Mucosa of stomach (tissue), 1 donor: ENCODE measurements around the gene AGMO.

Source experiments
- H3K27me3 ChIP-seq: one replicate; pipeline ENCODE4 v1.7.0; 2013; ENCODE audit warnings: mild to moderate bottlenecking, low read length; ENCODE audit not compliant: control insufficient read depth, insufficient read depth
- H3K36me3 ChIP-seq: one replicate; pipeline ENCODE4 v1.7.0; 2013; ENCODE audit warnings: low read length; ENCODE audit not compliant: control insufficient read depth, insufficient read depth
- H3K4me1 ChIP-seq: one replicate; pipeline ENCODE4 v1.7.0; 2013; ENCODE audit warnings: mild to moderate bottlenecking, low read length; ENCODE audit not compliant: control insufficient read depth, insufficient read depth
- H3K4me3 ChIP-seq: one replicate; pipeline ENCODE4 v1.7.0; 2013; ENCODE audit warnings: low read length
- H3K9ac ChIP-seq: one replicate; pipeline ENCODE4 v1.7.0; 2013; ENCODE audit warnings: mild to moderate bottlenecking, low read length, moderate library complexity
- H3K9me3 ChIP-seq: one replicate; pipeline ENCODE4 v1.7.0; 2013; ENCODE audit warnings: mild to moderate bottlenecking, low read length, moderate library complexity; ENCODE audit not compliant: control insufficient read depth
- donor health status: Pancreatic carcinoma.

Gene AGMO

DNA sequence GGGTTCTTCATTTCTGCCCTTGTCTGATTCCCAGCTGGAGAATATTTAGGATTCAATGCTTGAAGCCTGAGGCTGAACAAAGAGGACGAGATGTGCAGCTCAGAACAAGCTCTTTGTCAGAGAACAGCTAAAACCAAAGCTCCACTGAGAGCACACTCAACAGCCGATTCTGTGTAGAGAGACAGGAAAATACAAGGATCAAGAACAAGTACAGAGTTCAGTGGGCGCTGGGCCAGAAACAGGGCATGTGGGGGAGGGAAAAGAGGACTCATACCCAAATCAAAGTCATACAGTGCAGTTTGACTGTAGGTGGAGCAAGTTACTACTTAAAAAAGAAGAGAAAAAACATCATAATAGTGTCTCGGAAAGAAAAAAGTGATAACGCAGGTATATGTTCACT, at the start of gene AGMO:
AGMO (minus strand) TSS at position 181 of the 400 bp plus-strand sequence.
- H3K27me3 ChIP-seq = no peaks in the 10 kb centered on the region
- H3K9me3 ChIP-seq = no peaks in the 10 kb centered on the region
- peak within 1 kb of the TSS; percentile 33 for H3K4me3 ChIP-seq
- H3K36me3 ChIP-seq = no peaks in the 10 kb centered on the region
- no peaks in the 10 kb centered on the region for H3K4me1 ChIP-seq
- peak within 1 kb of the TSS; percentile 50 for H3K9ac ChIP-seq

DNA sequence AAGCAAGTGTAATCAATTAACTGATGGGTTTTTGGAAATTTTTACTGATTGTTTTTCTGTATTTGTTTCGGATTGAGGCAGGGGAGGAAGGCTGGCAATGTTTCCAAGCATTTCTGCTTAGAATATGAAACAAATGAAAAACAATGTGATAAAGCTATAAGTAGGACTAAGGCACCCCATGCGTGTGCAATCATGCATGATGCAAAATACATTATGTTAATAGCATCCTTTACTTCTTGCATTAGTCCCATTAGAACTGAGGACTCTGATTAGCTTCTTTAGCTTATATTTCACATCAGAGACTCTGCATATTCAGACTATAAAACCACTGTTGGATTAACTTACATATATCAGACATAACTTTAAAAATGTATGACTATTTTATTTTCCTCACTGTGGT, 48.7 kb upstream of the AGMO start:
- Histone ChIP-seq H3K4me3 (no peak overlapping the region), H3K9me3 (no peaks in the 10 kb centered on the region), H3K36me3 (no peaks in the 10 kb centered on the region), H3K27me3 (no peaks in the 10 kb centered on the region), H3K4me1 (no peaks in the 10 kb centered on the region), H3K9ac (no peak overlapping the region)

DNA sequence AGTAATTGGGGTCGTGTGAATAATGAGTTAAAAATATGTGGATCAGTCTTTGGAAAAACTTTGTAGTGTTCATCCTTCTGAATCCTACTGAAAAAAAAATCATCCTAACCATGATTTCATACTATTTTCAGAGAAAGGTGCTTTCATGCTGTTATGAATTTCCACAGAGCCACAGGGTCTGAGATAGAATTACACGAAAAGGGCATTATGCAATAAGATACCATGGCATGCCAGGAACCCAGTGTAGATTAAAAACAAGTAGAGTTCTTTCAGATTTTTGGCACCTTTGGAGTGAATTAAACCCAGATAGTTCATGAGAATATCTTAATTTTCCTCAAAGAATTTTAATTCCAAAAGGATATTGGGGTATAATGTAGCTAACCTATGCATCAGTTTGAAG, 47.5 kb upstream of the AGMO start:
- H3K9me3 ChIP-seq = no peaks in the 10 kb centered on the region
- H3K36me3 ChIP-seq = no peaks in the 10 kb centered on the region
- no peaks in the 10 kb centered on the region for H3K4me1 ChIP-seq
- H3K9ac ChIP-seq = no peak overlapping the region
- H3K27me3 ChIP-seq = no peaks in the 10 kb centered on the region
- no peak overlapping the region for H3K4me3 ChIP-seq

DNA sequence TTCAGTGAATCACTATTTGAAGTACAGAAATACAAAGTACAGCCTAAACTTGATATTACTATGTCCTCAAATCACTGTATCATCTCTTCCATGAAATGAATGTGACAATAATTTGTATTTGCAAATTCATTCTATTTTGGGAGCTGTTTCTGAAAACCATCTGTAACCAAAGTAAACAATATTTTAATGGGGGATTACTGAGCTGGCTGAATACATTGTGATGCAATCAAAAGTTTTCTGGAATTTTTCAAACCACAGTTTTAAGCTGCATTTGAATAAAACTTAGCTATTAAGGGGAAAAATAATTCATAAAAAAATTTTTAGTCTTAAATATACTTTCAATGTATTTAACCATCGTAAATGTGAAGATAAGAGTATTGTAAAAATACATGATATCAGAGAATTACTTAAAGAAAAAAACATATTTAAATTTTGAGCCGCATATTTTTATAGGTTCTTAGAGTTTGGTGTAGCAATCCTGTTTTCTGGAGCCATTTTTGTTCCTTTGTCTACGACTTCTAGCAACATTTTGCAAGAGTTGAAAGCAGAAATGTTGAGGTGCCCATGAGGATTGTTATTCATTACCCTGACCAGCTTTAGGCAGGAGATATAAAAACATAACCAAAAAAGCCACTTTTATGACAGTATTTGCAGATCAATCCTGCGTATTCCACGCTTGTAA, 45.9 kb upstream of the AGMO start:
- Histone ChIP-seq H3K9me3 (no peaks in the 10 kb centered on the region), H3K4me1 (no peaks in the 10 kb centered on the region), H3K9ac (no peak overlapping the region), H3K27me3 (no peaks in the 10 kb centered on the region), H3K4me3 (no peak overlapping the region), H3K36me3 (no peaks in the 10 kb centered on the region)

DNA sequence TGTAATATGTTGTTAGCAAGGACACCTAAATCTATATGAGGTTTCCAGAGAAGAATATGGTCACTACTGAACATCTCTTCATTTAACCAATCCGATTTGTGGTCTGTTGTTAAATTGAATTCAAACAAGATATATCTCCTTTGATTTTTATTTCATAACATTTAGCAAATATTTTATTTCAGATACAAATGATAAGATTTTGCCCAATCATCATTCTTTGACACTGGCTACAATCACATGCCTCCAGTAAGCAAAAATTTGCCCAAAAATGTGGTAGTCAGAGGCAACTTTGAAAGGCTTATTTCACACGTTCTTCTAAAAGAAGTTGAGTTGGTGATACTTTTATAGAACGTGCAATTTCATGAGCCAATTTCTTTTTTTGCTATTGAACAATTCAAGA, 44.7 kb upstream of the AGMO start:
- H3K4me1 ChIP-seq = no peaks in the 10 kb centered on the region
- no peak overlapping the region for H3K9ac ChIP-seq
- no peaks in the 10 kb centered on the region for H3K36me3 ChIP-seq
- no peak overlapping the region for H3K4me3 ChIP-seq
- no peaks in the 10 kb centered on the region for H3K27me3 ChIP-seq
- H3K9me3 ChIP-seq = no peaks in the 10 kb centered on the region

DNA sequence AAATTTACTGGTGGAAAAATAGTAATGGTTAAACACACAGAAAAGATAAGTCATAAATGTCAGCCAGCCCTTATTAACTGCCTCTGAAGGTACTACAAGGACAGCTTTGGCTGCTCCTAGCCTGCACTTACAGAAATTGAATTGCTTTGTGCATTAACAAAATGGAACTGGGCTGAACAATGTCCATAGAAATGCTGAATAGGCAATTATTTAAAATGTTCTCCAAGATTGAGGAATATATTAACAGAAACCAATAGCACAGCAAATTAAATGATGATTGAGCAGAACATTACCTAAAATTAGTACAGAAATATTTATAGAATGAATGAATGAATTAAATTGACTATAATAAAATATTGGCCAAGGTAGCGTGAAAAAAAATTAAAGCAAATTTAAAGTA, 42.4 kb upstream of the AGMO start:
- Histone ChIP-seq H3K9me3 (no peaks in the 10 kb centered on the region), H3K9ac (no peak overlapping the region), H3K4me1 (no peaks in the 10 kb centered on the region), H3K4me3 (no peak overlapping the region), H3K27me3 (no peaks in the 10 kb centered on the region), H3K36me3 (no peaks in the 10 kb centered on the region)

DNA sequence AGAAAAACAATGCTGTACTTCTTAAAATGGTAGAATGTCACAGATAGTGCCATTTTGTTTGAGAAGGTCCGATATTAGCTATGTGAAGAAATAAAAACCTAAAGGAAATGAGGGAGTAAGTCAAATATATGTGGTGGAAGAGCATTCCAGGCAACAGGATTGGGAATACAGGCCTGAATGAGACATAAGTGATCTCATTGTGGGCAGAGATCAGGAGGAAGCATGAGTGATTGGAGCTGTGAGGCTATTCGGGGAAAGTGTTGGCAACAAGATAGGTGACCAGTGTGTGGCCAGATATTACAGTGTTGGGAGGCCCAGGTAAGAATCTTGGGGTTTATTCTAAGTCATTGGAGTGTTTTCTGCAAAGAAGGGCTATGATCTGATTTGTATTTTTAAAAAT, 41.3 kb upstream of the AGMO start:
- no peak overlapping the region for H3K9ac ChIP-seq
- H3K4me3 ChIP-seq = no peak overlapping the region
- no peaks in the 10 kb centered on the region for H3K9me3 ChIP-seq
- H3K4me1 ChIP-seq = no peaks in the 10 kb centered on the region
- H3K27me3 ChIP-seq = no peaks in the 10 kb centered on the region
- H3K36me3 ChIP-seq = no peaks in the 10 kb centered on the region

DNA sequence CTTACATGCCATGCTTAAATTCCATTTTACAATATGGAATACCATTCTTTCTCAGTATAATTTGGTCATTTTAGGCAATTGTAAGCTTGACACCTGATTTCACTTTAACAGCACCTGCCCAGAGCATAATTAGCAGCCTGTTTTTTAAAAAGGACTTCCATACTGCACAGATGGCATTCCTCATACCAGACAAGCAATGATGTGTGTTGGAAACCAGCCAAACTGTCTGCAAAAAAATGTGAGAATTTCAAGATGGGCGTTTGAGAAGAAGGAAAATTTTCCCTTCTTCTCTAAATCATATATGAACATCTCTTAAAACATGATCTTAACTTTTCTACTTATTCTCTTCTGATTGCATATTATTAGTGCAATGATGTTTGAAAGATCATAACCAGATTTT, 40.4 kb upstream of the AGMO start:
- no peaks in the 10 kb centered on the region for H3K4me1 ChIP-seq
- no peak overlapping the region for H3K9ac ChIP-seq
- H3K27me3 ChIP-seq = no peaks in the 10 kb centered on the region
- H3K9me3 ChIP-seq = no peaks in the 10 kb centered on the region
- no peak overlapping the region for H3K4me3 ChIP-seq
- no peaks in the 10 kb centered on the region for H3K36me3 ChIP-seq

DNA sequence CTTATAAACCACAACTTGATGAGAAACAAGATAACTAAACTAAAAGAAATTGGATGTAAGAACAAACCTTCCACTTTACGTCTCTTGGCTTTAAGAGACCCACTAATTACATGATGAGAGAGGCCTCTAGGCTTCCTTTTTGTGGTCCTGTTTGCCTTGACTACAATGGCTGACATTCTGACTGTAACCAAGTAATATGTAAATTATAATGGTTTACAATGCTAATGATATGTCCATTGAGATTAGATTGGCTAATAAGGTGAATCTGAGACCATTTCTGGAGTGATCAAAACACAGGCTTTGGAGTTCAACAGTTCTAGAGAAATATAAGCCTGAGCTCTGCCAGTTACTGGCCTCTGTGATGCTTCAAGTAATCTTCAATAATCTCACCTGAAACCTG, 39.4 kb upstream of the AGMO start:
- Histone ChIP-seq H3K9me3 (no peaks in the 10 kb centered on the region), H3K36me3 (no peaks in the 10 kb centered on the region), H3K4me3 (no peak overlapping the region), H3K4me1 (no peaks in the 10 kb centered on the region), H3K27me3 (no peaks in the 10 kb centered on the region), H3K9ac (no peak overlapping the region)

DNA sequence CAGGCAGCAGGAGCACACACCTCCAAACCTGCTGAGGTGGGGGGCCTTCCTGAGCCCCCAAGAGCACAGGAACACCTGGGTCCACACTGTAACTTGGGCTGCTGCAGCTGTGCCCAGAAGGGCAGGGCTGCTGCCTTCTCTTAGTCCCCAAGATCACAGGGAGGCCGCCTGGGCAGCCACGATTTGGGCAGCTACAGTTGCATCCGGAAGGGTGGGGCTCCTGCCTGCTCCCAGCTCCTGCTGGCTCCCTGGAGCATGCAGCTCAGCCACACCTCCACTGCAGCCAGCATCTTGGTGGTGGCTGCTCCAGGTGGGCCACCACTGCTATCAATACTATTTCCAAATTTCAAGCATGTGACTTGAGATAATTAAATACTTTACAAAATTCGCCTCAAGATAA, 38.5 kb upstream of the AGMO start:
- Histone ChIP-seq H3K9me3 (no peaks in the 10 kb centered on the region), H3K9ac (no peak overlapping the region), H3K27me3 (no peaks in the 10 kb centered on the region), H3K4me1 (no peaks in the 10 kb centered on the region), H3K36me3 (no peaks in the 10 kb centered on the region), H3K4me3 (no peak overlapping the region)

DNA sequence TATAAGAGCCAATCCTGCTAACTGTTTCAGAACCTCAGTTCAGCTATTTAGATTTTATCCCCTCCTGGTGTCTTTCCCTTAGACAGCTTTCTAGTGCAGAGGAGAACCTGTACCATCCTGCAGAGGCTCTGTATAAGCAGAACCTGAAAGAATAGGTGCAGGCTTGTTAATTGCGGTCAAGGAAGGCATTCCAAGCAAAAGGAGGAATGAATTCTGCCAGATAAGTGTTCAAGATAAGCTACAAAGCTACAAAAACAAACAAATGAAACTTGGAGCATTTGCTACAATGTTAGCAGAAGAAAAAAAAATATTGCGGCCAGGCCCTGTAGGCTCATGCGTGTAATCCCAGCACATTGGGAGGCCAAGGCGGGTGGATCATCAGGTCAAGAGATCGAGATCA, 32.6 kb upstream of the AGMO start:
- Histone ChIP-seq H3K36me3 (no peaks in the 10 kb centered on the region), H3K27me3 (no peaks in the 10 kb centered on the region), H3K9me3 (no peaks in the 10 kb centered on the region), H3K4me3 (no peak overlapping the region), H3K9ac (no peak overlapping the region), H3K4me1 (no peaks in the 10 kb centered on the region)

DNA sequence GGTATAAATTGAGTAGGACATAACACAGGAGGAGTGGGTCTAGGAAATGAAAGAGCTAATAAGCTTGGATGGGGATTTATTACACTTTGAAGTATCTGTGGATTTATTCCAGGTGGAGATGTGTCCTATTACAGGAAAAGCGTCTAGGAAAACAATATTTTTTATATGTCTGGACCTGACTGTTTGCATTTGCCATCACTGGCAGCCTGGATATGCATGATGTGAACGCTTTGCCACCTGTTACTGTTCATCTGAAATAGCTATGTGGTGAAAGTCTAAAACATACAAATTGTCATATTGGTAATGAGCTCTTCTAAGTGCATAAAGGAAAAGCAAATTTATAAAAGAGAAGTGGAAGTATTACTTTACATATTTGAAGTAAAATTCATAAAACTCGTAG, 31.6 kb upstream of the AGMO start:
- Histone ChIP-seq H3K4me3 (no peak overlapping the region), H3K27me3 (no peaks in the 10 kb centered on the region), H3K9ac (no peak overlapping the region), H3K9me3 (no peaks in the 10 kb centered on the region), H3K4me1 (no peaks in the 10 kb centered on the region), H3K36me3 (no peaks in the 10 kb centered on the region)

DNA sequence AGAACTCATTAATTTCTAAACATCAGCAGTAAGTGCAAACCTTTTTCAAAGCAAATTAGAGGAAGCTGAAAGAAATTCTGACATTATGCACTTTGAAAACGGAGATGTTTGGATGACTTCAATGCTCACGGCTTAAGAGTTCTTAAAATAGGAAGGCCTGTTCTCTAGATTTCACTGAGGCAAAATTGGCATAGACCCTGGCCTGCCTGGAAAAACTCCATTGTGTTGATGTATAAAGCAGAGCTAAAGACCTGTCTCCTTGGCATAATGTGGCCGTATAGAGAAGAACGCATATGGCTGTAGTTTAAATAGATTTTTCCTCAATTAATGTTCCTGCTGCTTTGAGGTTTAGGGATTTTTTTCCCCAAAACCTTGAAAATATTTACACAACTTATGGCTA, 24.5 kb upstream of the AGMO start:
- H3K4me3 ChIP-seq = no peak overlapping the region
- no peak overlapping the region for H3K9ac ChIP-seq
- H3K4me1 ChIP-seq = no peaks in the 10 kb centered on the region
- no peaks in the 10 kb centered on the region for H3K36me3 ChIP-seq
- H3K27me3 ChIP-seq = no peaks in the 10 kb centered on the region
- H3K9me3 ChIP-seq = no peaks in the 10 kb centered on the region
